GM12892 (cell line): Measurements from ENCODE around the gene ARVCF.
"Not testable (repeated sequence)": the region's sequence is repeated elsewhere in the genome, so short reads cannot be mapped to it uniquely, and the experiment has no call there.

Experiments
- DNase-seq: peaks from one replicate; pipeline ENCODE4 v3.0.0; 2011; ENCODE audit not compliant: insufficient read length
- FAIRE-seq: peaks from 2 replicates; lab custom pipeline; 2011; peaks lifted over from hg19 to GRCh38; lab: Jason Lieb, UNC
- POLR2A ChIP-seq: IDR thresholded peaks from 2 replicates; pipeline ENCODE4 v1.6.1; 2011; ENCODE audit warnings: low read depth, low read length, control low read depth
- POLR2AphosphoS5 ChIP-seq: IDR thresholded peaks from 2 replicates; pipeline ENCODE4 v1.6.1; 2011; ENCODE audit warnings: low read depth, low read length, control low read depth
- TAF1 ChIP-seq: IDR thresholded peaks from 2 replicates; pipeline ENCODE4 v1.6.1; 2011; ENCODE audit warnings: low read depth, mild to moderate bottlenecking, control low read depth, low read length, borderline replicate concordance

The ARVCF gene

GRCh38 chr22:19932367-19933206 lies 84.0 kb downstream of the ARVCF start:
- no peak for DNase-seq
- TF ChIP-seq POLR2A, result no peak
- no peak for TF ChIP-seq TAF1
- no peak for TF ChIP-seq POLR2AphosphoS5
- FAIRE-seq, result no peak

GRCh38 chr22:19931514-19931913 lies 85.1 kb downstream of the ARVCF start:
- TF ChIP-seq TAF1 (no peak), POLR2AphosphoS5 (no peak), POLR2A (no peak)
- FAIRE-seq (no peak), DNase-seq (no peak)

DNA sequence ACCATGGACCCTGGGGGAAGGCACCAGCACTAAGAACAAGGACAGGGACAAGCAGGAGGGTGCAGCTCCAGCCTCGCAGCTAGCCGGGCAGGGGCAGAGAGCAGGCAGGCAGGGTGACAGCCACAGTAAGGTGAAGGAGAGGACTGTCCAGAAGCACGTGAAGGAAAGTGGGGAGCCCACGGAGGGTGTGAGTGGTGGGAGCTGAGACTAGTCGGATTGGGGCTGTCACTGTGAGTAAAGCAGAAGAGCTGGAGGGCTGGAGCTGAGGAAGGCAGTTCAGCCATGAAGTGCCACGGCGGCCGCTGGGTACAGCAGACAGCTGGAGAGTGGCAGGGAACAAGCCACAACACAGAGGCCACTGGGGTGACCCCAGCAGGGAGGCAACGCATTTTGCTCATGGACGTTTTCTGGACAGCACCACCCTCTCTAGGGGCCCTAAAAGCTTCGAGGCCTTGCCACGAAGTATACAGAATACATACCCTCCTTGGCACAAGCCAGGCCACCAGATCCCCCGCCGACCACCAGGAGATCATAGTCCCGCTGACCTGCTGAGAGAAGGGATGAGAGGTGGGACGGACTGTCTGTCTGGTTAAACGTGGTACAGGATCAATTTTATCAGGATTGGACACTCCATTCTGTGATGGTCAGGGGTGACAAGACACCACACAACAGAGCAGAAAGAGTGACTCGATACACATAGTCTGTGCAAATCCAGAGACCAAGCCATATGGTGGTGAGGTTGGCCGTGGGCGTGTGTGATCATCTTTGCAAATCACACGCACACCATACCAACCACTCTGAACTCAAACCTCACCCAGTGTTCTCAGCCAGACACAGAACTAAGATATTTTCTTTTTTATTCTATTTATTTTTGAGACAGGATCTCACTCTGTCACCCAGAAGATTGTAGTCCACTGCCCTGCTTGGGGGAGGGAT lies 85.8 kb downstream of the ARVCF start:
- FAIRE-seq, result no peak
- no peak for DNase-seq
- TF ChIP-seq TAF1, result no peak
- no peak for TF ChIP-seq POLR2AphosphoS5
- TF ChIP-seq POLR2A, result no peak

DNA sequence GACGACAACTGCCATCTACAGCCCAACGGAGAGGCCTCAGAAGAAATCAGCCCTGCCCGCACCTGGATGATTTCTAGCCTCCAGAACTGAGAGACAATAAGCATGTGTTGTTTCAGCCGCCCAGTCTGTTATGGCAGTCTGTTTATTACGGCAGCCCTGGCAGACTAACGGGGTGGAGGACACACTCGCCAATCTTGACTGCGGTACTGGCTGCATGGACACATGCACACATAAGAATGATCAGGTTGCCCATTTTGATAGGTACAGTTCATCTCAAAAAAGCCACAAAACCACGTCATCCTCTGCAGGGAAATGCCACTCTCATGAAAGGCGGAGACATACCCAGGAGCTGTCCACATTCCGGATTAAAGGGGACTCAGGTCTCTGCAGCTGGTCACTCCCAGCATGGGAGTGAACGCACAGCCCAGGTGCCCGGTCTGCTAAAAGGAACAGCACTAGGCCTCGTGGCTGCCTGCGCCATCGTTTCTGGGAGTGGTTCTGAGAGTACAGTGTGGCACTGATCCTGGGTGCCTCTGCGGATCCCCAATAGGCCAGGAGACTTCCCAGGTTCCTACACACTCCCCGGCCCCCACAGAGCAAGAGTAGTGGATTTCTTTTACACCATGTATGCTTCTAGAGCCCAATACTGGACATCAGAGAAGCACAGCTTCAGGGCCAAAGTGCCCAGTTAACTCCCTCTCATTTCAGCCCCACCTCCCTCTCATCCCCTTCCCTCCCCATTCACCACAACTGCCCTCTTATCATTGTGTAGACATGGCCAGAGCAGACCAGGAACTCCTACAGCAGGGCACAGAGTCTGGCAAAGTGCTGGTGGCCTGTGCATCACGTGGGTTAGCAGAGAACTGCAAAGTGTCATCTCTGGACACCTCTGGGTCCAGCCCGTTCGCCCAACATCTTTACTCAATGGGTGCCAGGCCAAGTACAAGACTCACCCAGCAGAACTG lies 86.8 kb downstream of the ARVCF start:
- FAIRE-seq (no peak), DNase-seq (no peak)
- no peak for TF ChIP-seq POLR2AphosphoS5
- no peak for TF ChIP-seq POLR2A
- no peak for TF ChIP-seq TAF1

GRCh38 chr22:19928207-19928606 lies 88.4 kb downstream of the ARVCF start:
- FAIRE-seq, result peak; percentile 48
- no peak for TF ChIP-seq POLR2AphosphoS5
- TF ChIP-seq TAF1, result no peak
- TF ChIP-seq POLR2A, result no peak

DNA sequence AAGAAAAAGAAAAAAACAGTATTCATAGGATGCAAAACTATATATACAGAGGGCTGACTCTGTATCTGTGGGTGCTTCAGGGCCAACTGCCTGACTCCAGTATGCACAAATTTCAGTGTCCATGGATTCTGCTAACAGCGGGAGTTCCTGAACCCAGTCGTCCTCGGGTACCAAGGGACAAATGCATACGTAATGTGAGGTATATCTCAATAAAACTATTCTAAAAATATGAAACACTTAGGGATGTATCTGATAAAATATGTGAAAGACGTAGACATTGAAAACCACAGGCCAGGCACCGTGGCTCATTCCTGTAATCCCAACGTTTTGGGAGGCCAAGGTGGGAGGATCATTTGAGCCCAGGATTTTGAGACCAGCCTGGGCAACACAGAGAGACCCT lies 88.9 kb downstream of the ARVCF start:
- FAIRE-seq, result no peak
- TF ChIP-seq POLR2AphosphoS5 (no peak), TAF1 (no peak)

More at GRCh38 chr22:19928207-19928606, 88.4 kb downstream of the ARVCF start:
- DNase-seq, result no peak

DNA sequence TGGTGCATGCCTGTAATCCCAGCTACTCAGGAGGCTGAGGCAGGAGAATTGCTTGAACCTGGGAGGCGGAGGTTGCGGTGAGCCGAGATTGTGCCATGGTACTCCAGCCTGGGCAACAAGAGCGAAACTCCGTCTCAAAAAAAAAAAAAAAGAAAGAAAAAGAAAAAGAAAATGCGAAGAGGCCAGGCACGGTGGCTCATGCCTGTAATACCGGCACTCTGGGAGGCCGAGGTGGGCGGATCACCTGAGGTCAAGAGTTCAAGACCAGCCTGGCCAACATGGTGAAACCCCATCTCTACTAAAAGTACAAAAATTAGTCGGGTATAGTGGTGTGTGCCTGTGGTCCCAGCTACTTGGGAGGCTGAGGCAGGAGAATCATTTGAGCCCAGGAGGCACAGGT lies 90.6 kb downstream of the ARVCF start:
- not testable (repeated sequence) for FAIRE-seq

More for the DNA sequence above, 88.9 kb downstream of the ARVCF start:
- no peak for DNase-seq

DNA sequence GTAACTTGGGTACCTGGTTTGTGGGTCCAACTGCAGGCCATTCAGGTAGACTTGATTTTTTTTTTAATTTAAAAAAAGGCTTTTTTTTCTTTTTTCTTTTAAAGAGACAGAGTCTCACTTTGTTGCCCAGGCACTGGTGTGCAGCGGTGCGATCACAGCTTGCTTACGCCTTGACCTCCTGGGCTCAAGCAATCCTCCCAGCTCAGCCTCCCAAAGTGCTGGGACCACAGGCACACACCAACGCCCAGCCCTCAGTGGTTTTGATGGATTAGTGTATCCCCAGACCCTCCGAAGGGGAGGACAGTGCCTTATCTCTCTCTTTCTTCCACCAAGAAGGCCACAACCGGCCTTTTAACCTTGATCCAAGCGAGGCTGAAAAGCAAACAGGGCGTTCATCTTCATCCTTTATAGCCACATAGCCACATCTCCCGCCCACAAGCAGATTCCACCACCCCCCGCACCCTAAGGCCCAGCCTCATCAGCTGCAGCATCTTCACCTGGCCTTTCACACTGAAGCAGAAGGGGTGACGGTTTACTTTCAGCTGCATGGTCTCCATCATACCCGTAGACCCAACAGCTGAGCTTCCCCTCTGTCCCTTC lies 92.6 kb downstream of the ARVCF start:
- TF ChIP-seq TAF1, result no peak
- TF ChIP-seq POLR2AphosphoS5, result no peak
- no peak for TF ChIP-seq POLR2A
- no peak for FAIRE-seq
- no peak for DNase-seq

More for the DNA sequence above, 90.6 kb downstream of the ARVCF start:
- not testable (repeated sequence) for DNase-seq

DNA sequence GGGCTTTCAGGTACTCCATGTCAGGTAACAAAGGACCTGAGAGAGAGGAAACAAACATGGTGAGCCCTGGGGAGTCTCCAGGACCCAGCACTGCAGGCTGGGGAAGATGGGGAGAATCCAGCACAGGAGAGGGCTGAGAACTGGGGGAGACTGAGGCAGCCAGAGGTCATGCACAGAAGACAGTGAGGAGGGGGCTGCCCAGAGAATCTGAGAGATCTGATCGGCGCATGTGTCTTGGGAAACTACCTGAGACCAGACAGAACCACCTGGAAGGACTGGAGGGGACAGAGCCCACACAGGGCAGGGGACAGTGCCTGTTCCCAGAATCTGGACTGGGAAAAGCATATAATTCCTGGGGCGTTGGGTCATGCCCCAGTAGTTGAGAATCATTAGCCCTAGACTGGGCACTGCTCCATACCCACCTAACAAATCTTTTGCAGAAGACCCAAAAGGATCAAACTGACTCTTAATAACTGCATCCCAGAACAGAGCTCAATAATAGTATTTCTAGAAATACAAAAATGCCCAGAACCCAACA lies 95.0 kb downstream of the ARVCF start:
- no peak for TF ChIP-seq TAF1
- TF ChIP-seq POLR2AphosphoS5, result no peak
- no peak for TF ChIP-seq POLR2A
- FAIRE-seq (no peak), DNase-seq (no peak)
